ENCODE measurements around the gene SSB.
"Not testable (repeated sequence)": the region's sequence is repeated elsewhere in the genome, so short reads cannot be mapped to it uniquely, and the experiment has no call there.

The SSB gene

DNA sequence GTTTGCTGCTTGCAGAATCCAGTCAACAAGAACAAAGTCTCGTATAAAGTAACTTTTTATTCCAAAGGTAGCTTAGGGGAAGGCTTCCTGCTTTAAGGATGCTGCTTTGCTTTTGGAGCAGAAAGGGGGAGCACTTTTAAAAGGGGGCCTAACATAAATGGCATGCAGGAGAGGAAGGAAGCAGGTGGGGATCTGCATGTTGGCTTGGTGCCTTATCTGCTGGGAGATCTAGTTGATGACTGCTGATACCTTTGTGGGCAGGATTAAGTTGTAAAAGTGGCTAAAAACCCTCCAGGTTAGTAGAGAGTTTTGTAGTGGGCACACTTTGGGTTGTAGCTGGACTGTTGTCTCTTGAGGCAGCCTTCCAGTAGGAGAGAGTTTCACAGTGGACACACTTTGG, 51.0 kb downstream of the SSB start:
- Histone ChIP-seq H3K9ac (ENCODE audit: insufficient read length) (no peak overlapping the region), H3K36me3 (ENCODE audit: insufficient read depth, low read length) (no peaks in the 10 kb centered on the region), H3K4me3 (no peak overlapping the region), H3K9me3 (ENCODE audit: low read depth, low read length) (no peaks in the 10 kb centered on the region; the same call in 1 of the 2 replicates), H3K27ac (no peak overlapping the region)
- no peak for DNase-seq (ENCODE audit: low read depth, low spot score)
- TF ChIP-seq POLR2AphosphoS5 (IDR thresholded peaks at IDR 0.05; ENCODE audit: borderline replicate concordance, low read depth, low read length) (no peak), FOXP2 (optimal IDR thresholded peaks at IDR 0.05; ENCODE audit: control extremely low read depth, extremely low read length, insufficient read depth) (no peak), EZH2 (IDR thresholded peaks at IDR 0.05) (no peak)

DNA sequence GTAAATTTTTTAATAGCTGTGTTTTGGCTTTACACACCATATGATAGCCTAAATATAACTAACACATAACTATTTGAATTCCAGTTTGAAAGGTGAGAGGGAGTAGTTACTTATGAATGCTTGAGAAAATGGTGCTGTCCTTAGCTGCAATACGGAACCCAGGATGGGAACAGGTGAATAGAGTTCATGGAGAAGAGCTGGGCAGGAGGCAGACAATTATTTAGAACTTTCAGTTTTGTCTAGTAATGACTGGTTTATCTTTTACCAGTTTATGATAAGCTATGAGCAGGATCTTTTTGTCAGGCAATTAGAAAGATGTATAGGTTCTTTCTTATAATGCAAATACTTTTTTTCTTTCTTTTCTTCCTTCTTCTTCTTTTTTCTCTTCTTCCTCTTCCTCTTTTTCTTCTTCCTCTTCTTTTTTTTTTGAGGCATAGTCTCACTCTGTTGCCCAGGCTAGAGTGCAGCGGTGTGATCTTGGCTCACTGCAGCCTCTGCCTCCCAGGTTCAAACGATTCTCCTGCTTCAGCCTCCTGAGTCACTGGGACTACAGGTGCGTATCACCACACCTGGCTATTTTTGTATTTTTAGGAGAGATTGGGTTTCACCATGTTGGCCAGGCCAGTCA, 54.5 kb downstream of the SSB start:
- no peak for DNase-seq (ENCODE audit: low read depth, low spot score)
- H3K36me3 ChIP-seq (ENCODE audit: insufficient read depth, low read length) = no peaks in the 10 kb centered on the region
- no peaks in the 10 kb centered on the region; the same call in 1 of the 2 replicates for H3K9me3 ChIP-seq (ENCODE audit: low read depth, low read length)
- no peak overlapping the region for H3K4me3 ChIP-seq
- no peak overlapping the region for H3K27ac ChIP-seq
- no peak for TF ChIP-seq FOXP2 (optimal IDR thresholded peaks at IDR 0.05; ENCODE audit: control extremely low read depth, extremely low read length, insufficient read depth)
- TF ChIP-seq EZH2 (IDR thresholded peaks at IDR 0.05) = no peak
- TF ChIP-seq POLR2AphosphoS5 (IDR thresholded peaks at IDR 0.05; ENCODE audit: borderline replicate concordance, low read depth, low read length) = no peak
- no peak overlapping the region for H3K9ac ChIP-seq (ENCODE audit: insufficient read length)

- H3K36me3 ChIP-seq (ENCODE audit: insufficient read depth, low read length); H3K27ac ChIP-seq; DNase-seq (ENCODE audit: low read depth, low spot score); H3K9me3 ChIP-seq (ENCODE audit: low read depth, low read length); H3K4me3 ChIP-seq; H3K9ac ChIP-seq (ENCODE audit: insufficient read length): not testable (repeated sequence)
These were observed 56.9 kb downstream of the SSB start for GRCh38 chr2:169855281-169856258.

- no peak for TF ChIP-seq FOXP2 (optimal IDR thresholded peaks at IDR 0.05; ENCODE audit: control extremely low read depth, extremely low read length, insufficient read depth)
- DNase-seq (ENCODE audit: low read depth, low spot score) = no peak
- no peak overlapping the region for H3K27ac ChIP-seq
- H3K36me3 ChIP-seq (ENCODE audit: insufficient read depth, low read length) = no peaks in the 10 kb centered on the region
- H3K9me3 ChIP-seq (ENCODE audit: low read depth, low read length) = no peaks in the 10 kb centered on the region
- H3K9ac ChIP-seq (ENCODE audit: insufficient read length) = no peak overlapping the region
- no peak overlapping the region for H3K4me3 ChIP-seq
These were observed 60.8 kb downstream of the SSB start for GRCh38 chr2:169859423-169859822.

- Histone ChIP-seq H3K9ac (ENCODE audit: insufficient read length) (no peak overlapping the region), H3K27ac (no peak overlapping the region), H3K36me3 (ENCODE audit: insufficient read depth, low read length) (no peaks in the 10 kb centered on the region), H3K9me3 (ENCODE audit: low read depth, low read length) (no peaks in the 10 kb centered on the region), H3K4me3 (no peak overlapping the region)
- no peak for DNase-seq (ENCODE audit: low read depth, low spot score)
- TF ChIP-seq FOXP2 (optimal IDR thresholded peaks at IDR 0.05; ENCODE audit: control extremely low read depth, extremely low read length, insufficient read depth) (no peak), POLR2AphosphoS5 (IDR thresholded peaks at IDR 0.05; ENCODE audit: borderline replicate concordance, low read depth, low read length) (no peak), EZH2 (IDR thresholded peaks at IDR 0.05) (no peak)
These were observed 61.5 kb downstream of the SSB start for GRCh38 chr2:169860149-169860548.

Data from SK-N-MC (cell line).